ENCODE data around the gene KCNJ15.
"Not testable (repeated sequence)": the region's sequence is repeated elsewhere in the genome, so short reads cannot be mapped to it uniquely, and the experiment has no call there.

The KCNJ15 gene

GRCh38 chr21:38243732-38244406, 12.9 kb upstream of the KCNJ15 start:
- TF ChIP-seq CTCF (IDR thresholded peaks at IDR 0.05; ENCODE audit: low read depth, low read length, missing control alignments) = no peak
- no peak for DNase-seq (ENCODE audit: low read depth)
- H3K4me3 ChIP-seq (ENCODE audit: low read depth, low read length) = no peak overlapping the region
- in situ Hi-C loops (cut with HindIII; ENCODE audit: low sequenced_read_pairs) = no loop called here

GRCh38 chr21:38244407-38244787, 12.4 kb upstream of the KCNJ15 start:
- no peak overlapping the region for H3K4me3 ChIP-seq (ENCODE audit: low read depth, low read length)
- in situ Hi-C loops (cut with HindIII; ENCODE audit: low sequenced_read_pairs) = no loop called here
- no peak for TF ChIP-seq CTCF (IDR thresholded peaks at IDR 0.05; ENCODE audit: low read depth, low read length, missing control alignments)
- DNase-seq (ENCODE audit: low read depth) = no peak

- in situ Hi-C loops (cut with HindIII; ENCODE audit: low sequenced_read_pairs) = no loop called here
- no peak for TF ChIP-seq CTCF (IDR thresholded peaks at IDR 0.05; ENCODE audit: low read depth, low read length, missing control alignments)
- H3K4me3 ChIP-seq (ENCODE audit: low read depth, low read length) = no peak overlapping the region
- peak; percentile 99 for DNase-seq (ENCODE audit: low read depth)
Measured at GRCh38 chr21:38244885-38245869, 11.6 kb upstream of the KCNJ15 start.

GRCh38 chr21:38246511-38246910, 10.3 kb upstream of the KCNJ15 start:
- no peak for TF ChIP-seq CTCF (IDR thresholded peaks at IDR 0.05; ENCODE audit: low read depth, low read length, missing control alignments)
- in situ Hi-C loops (cut with HindIII; ENCODE audit: low sequenced_read_pairs) = no loop called here
- no peak overlapping the region for H3K4me3 ChIP-seq (ENCODE audit: low read depth, low read length)
- no peak for DNase-seq (ENCODE audit: low read depth)

- in situ Hi-C loops (cut with HindIII; ENCODE audit: low sequenced_read_pairs); H3K4me3 ChIP-seq (ENCODE audit: low read depth, low read length); DNase-seq (ENCODE audit: low read depth): not testable (repeated sequence)
Measured at GRCh38 chr21:38247054-38247453, 9.7 kb upstream of the KCNJ15 start.

- TF ChIP-seq CTCF (IDR thresholded peaks at IDR 0.05; ENCODE audit: low read depth, low read length, missing control alignments) = no peak
- H3K4me3 ChIP-seq (ENCODE audit: low read depth, low read length) = no peak overlapping the region
- no peak for DNase-seq (ENCODE audit: low read depth)
- in situ Hi-C loops (cut with HindIII; ENCODE audit: low sequenced_read_pairs) = no loop called here
Measured at GRCh38 chr21:38247738-38248510, 8.9 kb upstream of the KCNJ15 start.
